ENCODE results near the gene C22orf15. TPM values are rescaled to one million over a fixed set of nuclear protein-coding genes. Genes with fewer than 3 reads are reported as not detected.
A peak's percentile ranks its signal among the peaks of the same experiment; 100 is the strongest.

The C22orf15 gene
- total RNA-seq, 1 experiment from 2014 or later = 2.7 TPM

- no peak for TF ChIP-seq ERG (CRISPR knock-in tag; IDR thresholded peaks at IDR 0.05)
These were observed 28.3 kb downstream of the C22orf15 start (continued) for GRCh38 chr22:23790819-23791737.

GRCh38 chr22:23791738-23792645 lies 29.2 kb downstream of the C22orf15 start:
- ATAC-seq (no peak), DNase-seq (ENCODE audit: low spot score) (no peak)
- peaks cover 56% of the 10 kb centered on the region for H3K36me3 Mint-ChIP-seq
- no peak overlapping the region for H3K4me3 Mint-ChIP-seq
- peaks cover 24% of the 10 kb centered on the region for H3K4me1 Mint-ChIP-seq
- no peaks in the 10 kb centered on the region for H3K27me3 Mint-ChIP-seq (ENCODE audit: low read depth)
- ChIA-PET CTCF (interaction anchor here (0.9 kb wide), 1 partner anchor 21 kb away, joined by 3 read pairs; no protein-coding TSS in a partner anchor), POLR2A (no interaction called here)
- peak overlapping the region; percentile 68; the same call in 1 of the 2 replicates for H3K27ac Mint-ChIP-seq
- H3K9me3 Mint-ChIP-seq = peaks cover 7% of the 10 kb centered on the region; the same call in 1 of the 2 replicates
- TF ChIP-seq FOXP1 (CRISPR knock-in tag; IDR thresholded peaks at IDR 0.05; ENCODE audit: borderline replicate concordance) = no peak
- TF ChIP-seq ATF2 (CRISPR knock-in tag; IDR thresholded peaks at IDR 0.05; ENCODE audit: borderline replicate concordance, low read depth) = no peak
- TF ChIP-seq ZNF317 (CRISPR knock-in tag; IDR thresholded peaks at IDR 0.05; ENCODE audit: borderline replicate concordance, low read depth) = no peak
- no peak for TF ChIP-seq ZBTB43 (CRISPR knock-in tag; IDR thresholded peaks at IDR 0.05)
- no peak for TF ChIP-seq MLX (CRISPR knock-in tag; IDR thresholded peaks at IDR 0.05)
- TF ChIP-seq CDX4 (CRISPR knock-in tag; IDR thresholded peaks at IDR 0.05; ENCODE audit: borderline replicate concordance) = no peak
- TF ChIP-seq JAZF1 (CRISPR knock-in tag; IDR thresholded peaks at IDR 0.05) = no peak
- TF ChIP-seq PREB (CRISPR knock-in tag; IDR thresholded peaks at IDR 0.05; ENCODE audit: borderline replicate concordance) = no peak
- TF ChIP-seq SP1 (CRISPR knock-in tag; conservative IDR thresholded peaks at IDR 0.05) = no peak
- no peak for TF ChIP-seq ATF6 (CRISPR knock-in tag; IDR thresholded peaks at IDR 0.05)
- TF ChIP-seq ZNF219 (CRISPR knock-in tag; IDR thresholded peaks at IDR 0.05; ENCODE audit: borderline replicate concordance) = no peak
- no peak for TF ChIP-seq TEAD4 (CRISPR knock-in tag; IDR thresholded peaks at IDR 0.05)
- no peak for TF ChIP-seq KAT7 (CRISPR knock-in tag; IDR thresholded peaks at IDR 0.05; ENCODE audit: borderline replicate concordance)
- TF ChIP-seq ETV6 (CRISPR knock-in tag; IDR thresholded peaks at IDR 0.05) = no peak
- TF ChIP-seq ZNF121 (CRISPR knock-in tag; IDR thresholded peaks at IDR 0.05) = no peak
- TF ChIP-seq TCF7 (CRISPR knock-in tag; IDR thresholded peaks at IDR 0.05; ENCODE audit: low read depth) = no peak
- TF ChIP-seq ARID4B (CRISPR knock-in tag; IDR thresholded peaks at IDR 0.05; ENCODE audit: borderline replicate concordance) = no peak
